ENCODE results near the gene KCNAB3.

The KCNAB3 gene

DNA sequence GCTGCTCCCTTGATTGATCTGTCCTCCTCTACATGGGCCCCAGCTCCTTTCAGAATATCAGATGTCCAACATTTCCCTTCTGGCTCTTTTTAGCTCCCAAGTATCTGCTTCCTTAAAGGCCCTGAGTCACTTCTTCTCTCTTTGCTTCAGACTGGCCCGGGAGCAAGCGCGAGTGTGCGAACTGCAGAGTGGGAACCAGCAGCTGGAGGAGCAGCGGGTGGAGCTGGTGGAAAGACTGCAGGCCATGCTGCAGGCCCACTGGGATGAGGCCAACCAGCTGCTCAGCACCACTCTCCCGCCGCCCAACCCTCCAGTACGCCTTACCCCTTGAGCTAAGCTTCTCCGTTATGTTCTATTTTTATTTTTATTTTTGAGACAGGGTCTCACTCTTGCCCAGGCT, 14.7 kb upstream of the KCNAB3 start:
- in situ Hi-C loops (cut with MboI; ENCODE audit: low pct_unique_long_range_greater_than_20kb, low sequenced_read_pairs): no loop called here
- DNase-seq: no peak

DNA sequence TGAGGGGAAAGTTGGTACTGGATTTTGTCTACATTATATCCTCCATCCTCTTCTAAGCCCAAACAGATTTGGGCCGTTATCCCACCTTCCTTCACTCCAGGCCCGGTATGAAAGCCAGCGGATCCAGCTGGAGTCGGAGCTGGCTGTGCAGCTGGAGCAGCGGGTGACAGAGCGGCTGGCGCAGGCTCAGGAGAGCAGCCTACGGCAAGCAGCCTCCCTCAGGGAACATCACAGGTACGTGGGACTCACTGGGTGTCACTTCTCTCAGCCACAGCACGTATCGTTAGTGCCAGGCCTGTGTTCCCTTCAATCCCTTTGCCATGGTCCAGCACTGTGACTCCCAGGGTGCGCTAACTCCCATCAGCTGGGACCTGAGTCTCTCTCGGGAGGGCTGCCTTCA, 13.6 kb upstream of the KCNAB3 start:
- no peak for DNase-seq
- in situ Hi-C loops (cut with MboI; ENCODE audit: low pct_unique_long_range_greater_than_20kb, low sequenced_read_pairs): no loop called here

DNA sequence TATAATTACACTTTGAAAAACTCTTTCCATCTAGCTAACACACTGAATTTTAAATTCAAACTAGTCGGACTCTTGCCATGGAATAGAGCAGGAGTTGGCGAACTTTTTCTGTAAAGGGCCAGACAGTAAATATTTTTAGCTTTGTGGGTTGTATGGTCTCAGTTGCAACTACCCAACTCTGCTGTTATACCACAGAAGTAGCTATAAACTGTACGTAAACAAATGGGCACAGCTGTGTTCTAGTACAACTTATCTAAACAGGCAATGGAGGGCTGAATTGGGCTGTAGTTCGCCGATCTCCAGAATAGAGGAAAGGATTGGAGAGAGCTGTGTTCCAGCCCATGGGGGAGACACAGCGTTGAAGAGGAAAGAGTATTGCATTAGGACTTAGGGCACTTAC, 11.1 kb upstream of the KCNAB3 start:
- in situ Hi-C loops (cut with MboI; ENCODE audit: low pct_unique_long_range_greater_than_20kb, low sequenced_read_pairs): no loop called here

DNA sequence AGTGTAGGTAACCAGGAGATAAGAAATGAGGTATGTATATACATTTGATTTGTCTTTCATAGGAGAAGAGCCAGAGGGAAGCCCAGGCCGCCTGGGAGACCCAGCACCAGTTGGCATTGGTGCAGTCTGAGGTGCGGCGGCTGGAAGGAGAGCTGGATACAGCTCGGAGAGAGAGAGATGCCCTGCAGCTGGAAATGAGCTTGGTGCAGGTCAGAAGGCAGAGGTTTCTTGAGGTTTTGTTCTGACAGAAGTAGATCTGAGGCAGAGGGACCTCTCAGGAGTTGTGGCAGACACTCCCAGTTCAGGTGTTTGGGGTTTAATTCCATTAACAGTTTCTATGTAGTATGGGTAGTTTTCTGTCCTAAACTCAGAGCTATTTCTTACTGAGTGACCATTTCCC, 10.4 kb upstream of the KCNAB3 start:
- in situ Hi-C loops (cut with MboI; ENCODE audit: low pct_unique_long_range_greater_than_20kb, low sequenced_read_pairs): no loop called here
- DNase-seq: no peak

More for the DNA sequence above, 11.1 kb upstream of the KCNAB3 start:
- no peak for DNase-seq

DNA sequence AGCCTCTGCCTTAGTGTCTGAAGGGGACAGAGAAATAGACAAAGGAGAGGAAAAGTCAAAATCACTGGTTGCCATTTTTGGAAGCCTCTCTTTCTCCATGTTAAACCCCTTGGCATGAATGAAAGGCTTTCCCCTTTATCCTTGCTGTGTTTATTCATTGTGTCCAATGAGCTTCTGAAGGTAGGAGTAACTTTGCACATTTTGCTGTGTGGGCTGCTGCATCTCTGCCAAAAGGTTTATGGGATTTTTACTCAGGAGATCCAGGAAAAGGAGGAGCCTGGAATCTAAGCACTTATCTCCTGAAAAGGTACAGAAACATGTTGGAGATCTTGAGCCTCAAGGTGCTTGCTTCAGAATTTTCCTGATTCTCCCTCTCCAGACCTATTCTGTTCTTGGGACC, 6.2 kb upstream of the KCNAB3 start:
- in situ Hi-C loops (cut with MboI; ENCODE audit: low pct_unique_long_range_greater_than_20kb, low sequenced_read_pairs): no loop called here

DNA sequence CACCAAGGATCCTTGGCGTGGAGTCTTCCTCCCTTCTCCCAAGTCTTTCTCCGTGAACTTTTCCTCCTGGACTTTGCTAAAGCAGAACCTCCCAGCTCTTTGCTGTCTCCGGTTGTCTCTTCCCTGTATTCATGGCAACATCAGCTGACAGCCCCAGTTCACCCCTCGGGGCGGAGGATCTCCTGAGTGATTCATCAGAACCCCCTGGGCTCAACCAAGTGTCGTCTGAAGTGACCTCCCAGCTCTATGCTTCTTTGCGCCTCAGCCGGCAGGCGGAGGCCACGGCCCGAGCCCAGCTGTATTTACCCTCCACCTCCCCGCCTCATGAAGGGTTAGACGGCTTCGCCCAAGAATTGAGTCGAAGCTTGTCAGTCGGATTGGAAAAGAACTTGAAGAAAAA, 3.3 kb upstream of the KCNAB3 start:
- peak; percentile 65 for DNase-seq
- in situ Hi-C loops (cut with MboI; ENCODE audit: low pct_unique_long_range_greater_than_20kb, low sequenced_read_pairs): no loop called here

More for the DNA sequence above, 6.2 kb upstream of the KCNAB3 start:
- no peak for DNase-seq

DNA sequence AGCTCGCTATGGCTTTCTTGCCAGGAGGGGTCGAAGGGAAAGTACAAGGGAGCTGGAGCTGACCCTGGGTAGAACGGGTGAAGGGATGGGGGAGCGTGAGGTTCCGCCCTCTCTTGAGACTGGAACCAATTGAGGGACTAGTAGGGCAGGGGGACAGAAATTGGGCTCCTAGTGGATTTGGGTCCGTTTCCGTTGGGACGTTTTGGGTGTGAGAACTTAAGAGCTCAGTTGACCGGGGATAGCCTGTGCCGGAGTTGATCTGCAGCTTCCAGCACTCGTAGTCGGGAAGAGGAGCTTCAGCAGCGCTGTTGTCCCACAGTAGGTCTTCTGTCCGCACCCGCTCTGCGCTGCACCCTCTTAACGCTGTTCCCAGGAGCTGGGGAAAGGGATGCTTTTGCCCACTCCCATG, 2.8 kb upstream of the KCNAB3 start:
- in situ Hi-C loops (cut with MboI; ENCODE audit: low pct_unique_long_range_greater_than_20kb, low sequenced_read_pairs): no loop called here
- no peak for DNase-seq

DNA sequence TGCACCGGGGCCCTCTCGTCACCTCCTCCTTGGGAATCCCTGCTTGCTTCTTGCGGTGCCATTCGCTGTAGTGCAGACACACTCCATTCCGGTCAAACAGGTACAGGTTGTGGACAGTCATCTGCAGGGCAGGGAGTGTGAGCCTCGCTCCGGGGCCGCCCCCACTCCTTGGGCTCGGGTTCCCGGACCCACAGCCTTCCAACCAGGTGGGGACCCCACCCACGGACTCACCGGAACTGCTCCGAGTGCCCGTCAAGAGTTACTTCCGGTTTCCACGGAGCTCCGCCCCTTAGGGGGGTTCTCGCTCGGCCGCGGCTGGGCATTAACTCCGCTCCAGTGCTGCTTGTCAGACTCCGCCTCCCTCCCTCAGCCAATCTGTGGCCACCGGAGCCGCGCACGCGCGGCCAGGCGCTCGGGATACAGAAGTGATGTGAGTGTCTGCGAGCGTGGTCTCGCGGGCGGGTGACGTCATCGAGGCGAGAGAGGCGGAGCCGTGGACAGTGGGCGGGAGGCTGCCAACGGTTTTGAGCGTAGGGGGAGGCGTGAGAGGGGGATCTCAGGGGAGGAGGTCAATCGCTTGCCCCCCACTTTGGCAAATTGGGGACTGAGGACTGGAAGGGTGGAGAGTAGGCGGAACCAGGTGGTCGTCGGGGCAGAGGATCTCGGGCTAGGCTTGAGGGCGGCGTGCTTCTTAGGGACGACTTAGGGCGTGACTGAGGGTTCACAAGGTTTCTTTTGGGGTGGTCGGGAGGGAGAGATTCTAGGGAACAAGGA, 2.2 kb upstream of the KCNAB3 start, which contains the start of the genes CNTROB and TRAPPC1:
Gene CNTROB (plus strand): TSS at position 498 of the 774 bp plus-strand sequence. CDS start 874 bp downstream, outside the sequence.
Gene TRAPPC1 (minus strand): TSS at position 238 of the 774 bp plus-strand sequence. CDS start 117 bp downstream, at position 121.
- in situ Hi-C loops (cut with MboI; ENCODE audit: low pct_unique_long_range_greater_than_20kb, low sequenced_read_pairs): no loop called here
- DNase-seq: peak; percentile 99

DNA sequence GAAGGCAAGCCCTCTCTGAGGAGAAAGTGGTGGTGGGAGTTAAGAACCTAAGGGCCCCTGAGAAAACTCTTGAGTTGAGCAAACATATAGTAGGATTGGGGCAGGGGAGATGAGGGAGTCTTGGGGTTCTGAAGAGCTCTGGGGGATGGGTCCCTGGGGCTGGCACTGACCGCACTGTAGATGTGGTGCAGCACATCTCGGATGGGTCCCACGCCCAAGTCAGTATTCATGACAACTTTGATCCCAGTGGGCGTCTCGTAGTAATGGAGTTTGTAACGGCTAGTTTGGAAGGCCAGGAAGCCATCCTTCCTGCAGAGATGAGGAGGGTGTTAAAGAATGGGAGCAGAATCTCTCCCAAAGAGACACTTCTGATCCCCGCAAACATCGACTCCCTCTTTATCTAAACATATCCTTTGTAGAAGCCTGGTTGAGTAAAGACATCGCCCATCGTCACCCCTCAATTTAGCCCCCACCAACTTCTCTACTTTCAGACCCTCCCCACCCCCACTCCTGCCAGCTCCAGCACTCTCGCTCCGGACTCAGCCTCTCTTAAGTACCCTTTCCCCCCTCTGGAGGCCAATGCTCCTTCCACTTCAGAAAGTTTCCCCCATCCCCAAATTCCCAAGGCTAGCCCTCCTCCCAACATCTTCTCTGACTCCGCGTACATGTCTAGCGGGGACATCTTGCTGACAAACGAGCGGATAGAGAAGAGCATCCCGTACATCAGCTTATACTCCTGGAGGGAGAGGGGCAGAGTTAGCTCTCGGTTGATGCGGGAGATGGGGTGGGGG, 1.4 kb upstream of the KCNAB3 start:
- in situ Hi-C loops (cut with MboI; ENCODE audit: low pct_unique_long_range_greater_than_20kb, low sequenced_read_pairs): no loop called here
- no peak for DNase-seq

DNA sequence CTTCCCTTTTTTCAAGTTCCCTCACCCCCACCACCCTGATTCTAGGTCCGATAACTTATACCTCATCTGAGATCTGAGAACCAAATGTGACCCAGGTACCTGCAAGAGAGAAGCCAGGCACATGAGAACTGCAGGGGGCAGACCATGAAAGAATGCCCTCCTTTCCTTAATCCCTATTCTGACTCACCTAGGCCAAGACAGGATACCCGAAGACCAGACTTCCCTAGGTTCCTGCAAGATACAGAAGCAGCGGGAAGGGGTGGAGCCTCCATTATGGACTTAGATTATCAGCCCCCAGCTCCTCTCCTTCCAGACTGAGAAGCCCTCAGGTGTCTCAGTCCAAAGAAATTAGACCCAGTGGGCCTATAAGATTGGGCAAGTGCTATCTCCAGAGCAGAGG, 2.1 kb downstream of the KCNAB3 start:
- in situ Hi-C loops (cut with MboI; ENCODE audit: low pct_unique_long_range_greater_than_20kb, low sequenced_read_pairs): no loop called here
- DNase-seq: no peak

DNA sequence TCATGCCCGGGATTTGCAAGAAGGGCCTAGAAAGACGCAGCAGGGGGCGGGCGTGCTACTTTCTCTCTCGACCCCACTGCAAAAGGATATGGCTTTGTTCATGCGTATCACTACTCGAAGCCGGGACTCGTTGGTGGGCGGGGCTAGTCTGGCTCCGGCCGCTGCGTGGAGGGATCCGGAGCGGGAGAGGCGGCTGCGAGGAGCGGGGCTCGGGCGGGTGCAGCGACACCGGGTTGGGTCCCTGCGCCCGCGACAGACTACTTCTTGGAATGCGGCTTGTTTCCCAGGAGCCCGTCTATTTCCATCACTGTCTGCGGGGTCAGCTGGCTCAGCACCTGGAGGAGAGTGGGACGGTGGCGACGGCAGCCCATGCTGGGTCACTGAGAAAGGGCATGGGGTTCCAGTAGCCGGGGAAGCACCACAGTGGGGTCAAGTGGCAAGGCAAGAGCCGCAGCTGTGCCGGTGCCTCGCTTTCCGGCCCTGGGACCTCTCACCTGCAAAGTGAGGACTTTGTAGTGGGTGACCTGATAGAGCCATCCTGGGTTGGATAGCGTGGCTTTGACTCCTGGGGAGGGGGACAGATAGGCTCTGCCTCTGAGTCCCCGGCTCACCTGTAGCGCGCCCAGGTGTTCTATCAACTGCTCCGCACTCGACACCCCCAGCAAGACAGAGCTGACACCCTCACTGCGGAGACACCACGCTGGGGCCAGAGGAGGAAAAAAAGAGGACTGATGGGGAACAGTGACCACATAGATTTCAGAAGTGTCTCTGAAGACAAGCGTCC, 6.6 kb downstream of the KCNAB3 start:
- in situ Hi-C loops (cut with MboI; ENCODE audit: low pct_unique_long_range_greater_than_20kb, low sequenced_read_pairs): no loop called here
- DNase-seq: no peak

DNA sequence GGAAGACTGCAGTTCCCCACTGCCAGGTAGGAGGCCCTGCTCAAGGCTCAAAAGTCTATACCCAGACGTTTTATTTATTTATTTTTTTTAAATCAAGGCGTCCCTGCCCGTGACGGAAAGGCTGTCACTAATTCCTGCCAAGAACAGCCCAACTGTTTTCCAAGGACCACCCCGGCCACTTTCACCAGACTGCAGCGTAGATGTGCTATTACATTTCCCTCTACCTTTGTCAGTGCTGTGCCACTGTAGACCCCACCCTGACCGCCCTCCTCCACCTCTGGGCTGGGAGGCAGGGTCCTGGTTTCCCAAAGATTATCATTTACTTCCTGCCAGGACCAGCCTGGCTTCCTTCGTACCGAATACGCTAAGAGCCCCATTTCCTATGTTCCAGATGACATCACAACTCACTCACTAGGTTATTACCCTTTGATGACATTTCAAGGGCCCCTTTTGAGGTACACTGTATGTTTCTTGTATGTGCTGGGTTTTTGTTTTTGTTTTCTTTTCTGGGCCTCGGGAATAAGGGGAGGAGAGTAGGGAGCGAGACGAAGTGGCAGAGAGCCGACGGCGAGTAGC, 7.3 kb downstream of the KCNAB3 start:
- in situ Hi-C loops (cut with MboI; ENCODE audit: low pct_unique_long_range_greater_than_20kb, low sequenced_read_pairs): no loop called here
- no peak for DNase-seq

DNA sequence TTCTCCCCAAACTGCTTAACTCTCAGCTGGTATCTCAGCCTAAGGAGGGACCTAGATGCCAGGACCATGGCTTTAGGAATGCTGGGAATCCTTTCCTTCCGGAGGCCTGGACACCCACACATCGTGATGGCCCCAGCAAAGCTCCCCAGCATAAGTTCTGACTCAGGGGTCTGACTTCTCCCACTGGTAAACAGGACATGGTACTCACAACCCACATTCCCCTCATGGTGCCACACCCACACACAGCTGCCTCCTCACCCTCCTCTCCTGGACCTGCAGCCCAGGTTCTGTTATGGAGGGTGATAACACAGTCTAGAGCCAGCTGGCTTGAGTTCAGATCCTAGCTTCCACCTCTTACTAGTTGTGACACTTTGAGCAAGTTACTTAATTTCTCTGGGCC, 12.8 kb downstream of the KCNAB3 start:
- in situ Hi-C loops (cut with MboI; ENCODE audit: low pct_unique_long_range_greater_than_20kb, low sequenced_read_pairs): no loop called here
- DNase-seq: no peak

DNA sequence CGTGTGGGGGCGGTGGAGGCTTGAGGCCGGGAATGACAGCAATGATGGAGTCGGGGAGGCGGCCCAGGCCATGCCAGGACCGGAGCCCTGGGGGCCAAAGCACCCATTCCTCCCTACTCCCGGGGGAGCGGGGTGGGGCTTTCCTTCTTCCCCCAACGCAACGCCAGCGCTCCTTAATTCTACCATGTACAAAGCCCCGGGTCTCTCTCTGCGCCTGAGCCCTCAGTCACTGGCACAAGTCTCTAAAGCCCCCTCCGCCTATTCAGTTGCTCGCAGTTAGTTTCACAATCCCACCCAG, 13.3 kb downstream of the KCNAB3 start:
- in situ Hi-C loops (cut with MboI; ENCODE audit: low pct_unique_long_range_greater_than_20kb, low sequenced_read_pairs): no loop called here
- DNase-seq: no peak

DNA sequence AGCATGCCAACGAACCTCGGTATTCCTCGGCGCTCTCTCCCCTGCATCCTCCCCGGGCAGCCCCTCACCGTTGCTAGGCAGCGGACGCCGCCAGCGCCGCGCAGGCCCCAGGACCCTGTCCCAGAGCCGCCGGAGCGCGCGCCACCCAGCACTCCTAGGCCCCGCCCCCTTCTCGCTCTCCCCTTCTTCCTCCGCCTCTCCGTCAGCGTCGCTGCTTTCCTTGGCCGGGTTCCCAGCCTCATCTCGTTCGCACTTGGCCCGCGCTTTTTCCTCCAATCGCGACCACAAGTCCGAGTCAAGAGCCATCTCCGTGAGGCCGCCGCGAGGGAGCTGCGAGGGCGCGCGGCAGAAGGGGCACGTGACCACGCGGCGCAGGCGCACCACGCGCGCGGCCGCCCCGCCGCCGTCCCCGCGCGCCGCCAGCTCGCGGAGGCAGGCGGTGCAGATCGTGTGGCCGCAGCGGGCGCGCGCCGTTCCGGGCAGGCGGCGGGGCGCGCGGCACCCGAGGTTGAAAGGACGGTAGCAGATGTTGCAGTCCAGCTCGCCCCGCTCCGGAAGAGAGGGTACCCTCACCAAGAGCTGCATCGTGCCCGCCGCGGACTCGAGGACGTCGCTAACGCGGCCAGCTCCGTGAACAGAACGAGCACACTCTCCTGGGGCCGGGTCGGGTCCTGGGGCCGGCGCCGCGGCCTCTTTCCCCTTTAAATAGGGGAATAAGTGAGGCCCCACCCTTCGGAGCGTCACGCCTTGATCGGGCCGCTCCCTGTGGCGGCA, 13.9 kb downstream of the KCNAB3 start, which contains the start of gene RNF227:
Gene RNF227 (minus strand): TSS at position 679 of the 774 bp plus-strand sequence. CDS start 94 bp downstream, at position 585.
- in situ Hi-C loops (cut with MboI; ENCODE audit: low pct_unique_long_range_greater_than_20kb, low sequenced_read_pairs): no loop called here
- DNase-seq: peak; percentile 96

DNA sequence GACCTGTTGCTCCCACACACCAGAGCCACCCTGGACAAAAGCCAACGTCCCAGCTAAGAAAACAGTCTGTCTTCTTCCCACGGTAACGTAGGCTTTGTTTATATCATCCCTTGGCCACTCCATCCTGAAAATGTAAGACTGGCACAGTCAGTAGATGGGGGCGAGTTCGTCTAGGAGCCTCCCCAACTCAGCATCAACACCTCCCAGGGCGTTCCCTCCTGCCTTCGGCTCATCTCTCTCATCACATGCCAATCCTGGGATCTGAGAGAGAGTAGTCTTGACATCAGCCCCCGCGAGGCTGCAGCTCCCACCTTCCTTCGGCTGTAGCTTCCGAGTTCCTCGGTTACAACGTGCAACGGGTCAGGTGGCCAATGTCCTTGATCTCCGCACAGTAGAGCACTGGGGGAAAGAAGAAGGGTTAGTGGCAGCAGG, 14.5 kb downstream of the KCNAB3 start:
- in situ Hi-C loops (cut with MboI; ENCODE audit: low pct_unique_long_range_greater_than_20kb, low sequenced_read_pairs): no loop called here
- DNase-seq: no peak

DNA sequence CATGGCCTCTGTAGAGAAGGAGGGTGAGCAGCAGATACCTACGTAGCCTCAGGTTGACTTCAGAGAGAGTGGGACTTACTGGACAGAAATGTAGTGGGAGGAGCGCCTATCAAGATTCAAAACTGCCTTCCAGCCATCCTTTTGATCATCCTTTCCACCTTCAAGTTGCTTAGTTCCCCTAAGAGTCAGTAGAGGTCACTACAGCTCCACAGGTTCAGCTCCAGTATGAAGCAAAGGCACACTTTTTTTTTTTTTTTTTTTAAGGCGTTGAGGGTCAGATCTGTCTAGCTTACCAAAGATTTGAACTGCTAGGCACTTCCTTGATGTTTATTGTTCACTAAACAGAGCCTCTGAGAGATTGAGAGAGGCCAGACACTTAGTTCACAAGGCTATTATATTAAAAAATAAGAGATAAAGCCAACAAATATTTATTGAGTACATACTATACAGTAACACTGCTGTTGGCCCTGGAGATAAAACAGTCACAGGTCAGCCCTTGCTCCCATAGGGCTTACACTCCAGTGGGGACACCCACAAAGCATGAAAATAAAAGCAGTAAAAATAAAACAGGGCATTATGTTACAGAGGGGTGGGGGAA, 16.6 kb downstream of the KCNAB3 start:
- in situ Hi-C loops (cut with MboI; ENCODE audit: low pct_unique_long_range_greater_than_20kb, low sequenced_read_pairs): no loop called here
- DNase-seq: peak; percentile 89

DNA sequence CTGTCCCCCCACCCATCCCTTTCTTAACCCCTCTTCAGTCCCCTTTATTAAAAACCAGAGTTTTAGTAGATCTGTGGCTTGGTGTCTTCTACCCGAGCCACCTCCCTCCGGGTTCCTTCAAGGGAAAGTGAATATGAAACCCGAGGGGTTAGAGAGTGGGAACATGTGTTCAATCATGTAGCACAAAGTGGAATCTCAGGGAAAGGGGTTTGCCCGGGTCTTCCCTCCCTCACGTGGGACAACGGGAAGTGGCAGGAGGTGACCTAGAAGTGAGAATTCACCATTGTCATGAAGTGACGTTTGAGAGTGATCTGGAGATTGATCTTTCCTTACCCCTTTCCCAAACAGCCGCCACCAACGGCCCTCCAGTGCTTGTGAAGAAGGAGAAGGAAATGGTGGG, 18.5 kb downstream of the KCNAB3 start:
- in situ Hi-C loops (cut with MboI; ENCODE audit: low pct_unique_long_range_greater_than_20kb, low sequenced_read_pairs): no loop called here
- DNase-seq: no peak
